HUES48 (cell line): Measurements from ENCODE around the gene APOB.

Source experiments
- H3K27ac ChIP-seq: one replicate; pipeline ENCODE4 v1.7.0; 2013; ENCODE audit warnings: low read depth, low read length, inconsistent platforms
- H3K27me3 ChIP-seq: 2 replicates; pipeline ENCODE4 v1.6.1; 2013; ENCODE audit warnings: mild to moderate bottlenecking, low read length; ENCODE audit not compliant: control insufficient read depth, insufficient read depth
- H3K36me3 ChIP-seq: 2 replicates; pipeline ENCODE4 v1.6.1; 2013; ENCODE audit warnings: low read length; ENCODE audit not compliant: control insufficient read depth, insufficient read depth
- H3K4me1 ChIP-seq: 2 replicates; pipeline ENCODE4 v1.6.1; 2013; ENCODE audit warnings: mild to moderate bottlenecking, low read length; ENCODE audit not compliant: control insufficient read depth, insufficient read depth
- H3K4me3 ChIP-seq: 2 replicates; pipeline ENCODE4 v1.5.1; 2013; ENCODE audit warnings: mild to moderate bottlenecking, low read depth, low read length
- H3K9ac ChIP-seq: 2 replicates; pipeline ENCODE4 v1.6.1; 2013; ENCODE audit warnings: mild to moderate bottlenecking, low read depth, low read length, moderate library complexity
- H3K9me3 ChIP-seq: 2 replicates; pipeline ENCODE4 v1.6.1; 2013; ENCODE audit warnings: low read length; ENCODE audit not compliant: control insufficient read depth, insufficient read depth

The APOB gene

GRCh38 chr2:20977520-20978180, 66.2 kb downstream of the APOB start:
- no peak overlapping the region for H3K4me3 ChIP-seq
- no peaks in the 10 kb centered on the region for H3K9me3 ChIP-seq
- no peaks in the 10 kb centered on the region for H3K4me1 ChIP-seq
- H3K36me3 ChIP-seq = no peaks in the 10 kb centered on the region
- no peak overlapping the region for H3K27ac ChIP-seq
- H3K9ac ChIP-seq = no peak overlapping the region
- H3K27me3 ChIP-seq = no peaks in the 10 kb centered on the region

DNA sequence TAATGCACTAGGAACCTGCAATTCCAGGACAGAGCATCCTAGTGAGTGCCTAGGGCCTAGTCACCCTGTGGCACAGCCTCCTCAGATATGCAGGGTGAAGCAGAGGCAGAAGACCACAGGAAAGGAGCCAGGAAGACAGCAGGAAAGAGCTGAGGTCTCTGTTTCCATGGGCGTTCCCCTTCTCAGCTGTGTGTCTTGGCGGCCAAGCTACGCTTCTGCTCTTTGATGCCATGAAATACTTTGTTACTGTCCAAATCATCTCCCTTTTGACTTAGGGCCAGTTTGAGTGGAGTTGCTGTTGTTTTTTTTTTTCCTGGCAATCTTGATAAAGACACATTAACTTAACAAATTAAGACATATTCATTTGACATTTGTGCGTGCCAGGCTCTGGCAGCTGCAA, 67.3 kb downstream of the APOB start:
- H3K27ac ChIP-seq = no peak overlapping the region
- no peaks in the 10 kb centered on the region for H3K36me3 ChIP-seq
- H3K9me3 ChIP-seq = no peaks in the 10 kb centered on the region
- H3K4me1 ChIP-seq = no peaks in the 10 kb centered on the region
- no peak overlapping the region for H3K9ac ChIP-seq
- H3K4me3 ChIP-seq = no peak overlapping the region
- no peaks in the 10 kb centered on the region for H3K27me3 ChIP-seq

- no peak overlapping the region for H3K9ac ChIP-seq
- H3K9me3 ChIP-seq = no peaks in the 10 kb centered on the region
- no peak overlapping the region for H3K27ac ChIP-seq
- no peaks in the 10 kb centered on the region for H3K27me3 ChIP-seq
- no peak overlapping the region for H3K4me3 ChIP-seq
- no peaks in the 10 kb centered on the region for H3K4me1 ChIP-seq
- no peaks in the 10 kb centered on the region for H3K36me3 ChIP-seq
These were observed 70.9 kb downstream of the APOB start for GRCh38 chr2:20972792-20973565.

GRCh38 chr2:20972110-20972509, 71.8 kb downstream of the APOB start:
- no peaks in the 10 kb centered on the region for H3K27me3 ChIP-seq
- H3K27ac ChIP-seq = no peak overlapping the region
- H3K9ac ChIP-seq = no peak overlapping the region
- no peak overlapping the region for H3K4me3 ChIP-seq
- H3K9me3 ChIP-seq = no peaks in the 10 kb centered on the region
- H3K36me3 ChIP-seq = no peaks in the 10 kb centered on the region
- H3K4me1 ChIP-seq = no peaks in the 10 kb centered on the region

- no peaks in the 10 kb centered on the region for H3K4me1 ChIP-seq
- H3K4me3 ChIP-seq = no peak overlapping the region
- no peaks in the 10 kb centered on the region for H3K9me3 ChIP-seq
- no peaks in the 10 kb centered on the region for H3K27me3 ChIP-seq
- no peaks in the 10 kb centered on the region for H3K36me3 ChIP-seq
- H3K27ac ChIP-seq = no peak overlapping the region
- no peak overlapping the region for H3K9ac ChIP-seq
These were observed 73.8 kb downstream of the APOB start for GRCh38 chr2:20970068-20970467.

GRCh38 chr2:20966061-20966595, 77.7 kb downstream of the APOB start:
- H3K4me1 ChIP-seq = no peaks in the 10 kb centered on the region
- H3K27me3 ChIP-seq = peaks cover 2% of the 10 kb centered on the region; the same call in 1 of the 2 replicates
- H3K27ac ChIP-seq = no peak overlapping the region
- H3K36me3 ChIP-seq = no peaks in the 10 kb centered on the region
- H3K9ac ChIP-seq = no peak overlapping the region
- H3K9me3 ChIP-seq = no peaks in the 10 kb centered on the region
- H3K4me3 ChIP-seq = no peak overlapping the region

GRCh38 chr2:20965221-20965620, 78.7 kb downstream of the APOB start:
- Histone ChIP-seq H3K36me3 (no peaks in the 10 kb centered on the region), H3K4me3 (no peak overlapping the region), H3K9ac (no peak overlapping the region), H3K4me1 (no peaks in the 10 kb centered on the region), H3K27me3 (peaks cover 2% of the 10 kb centered on the region; the same call in 1 of the 2 replicates), H3K9me3 (no peaks in the 10 kb centered on the region), H3K27ac (no peak overlapping the region)

DNA sequence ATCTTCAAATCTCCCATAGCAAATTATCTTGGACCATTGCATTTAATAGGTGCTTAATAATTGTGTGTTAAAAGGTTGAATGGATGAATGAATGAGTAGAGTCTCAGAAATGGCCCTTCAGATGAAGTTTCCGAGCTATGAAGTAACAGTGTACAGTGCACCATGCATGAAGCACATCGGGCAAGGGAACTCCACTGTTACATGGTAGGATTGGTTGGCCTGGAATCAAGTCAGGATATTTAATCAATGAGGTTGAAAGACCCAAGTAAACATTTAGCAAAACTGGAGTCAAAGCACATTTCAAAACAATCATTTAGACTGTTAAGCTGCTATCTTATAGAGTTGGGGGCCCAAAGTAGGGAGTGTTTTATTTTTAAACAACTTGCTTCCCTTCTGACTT, 80.0 kb downstream of the APOB start:
- H3K9me3 ChIP-seq = no peaks in the 10 kb centered on the region
- H3K9ac ChIP-seq = no peak overlapping the region
- H3K4me3 ChIP-seq = no peak overlapping the region
- H3K27ac ChIP-seq = no peak overlapping the region
- H3K4me1 ChIP-seq = no peaks in the 10 kb centered on the region
- peaks cover 2% of the 10 kb centered on the region; the same call in 1 of the 2 replicates for H3K27me3 ChIP-seq
- H3K36me3 ChIP-seq = no peaks in the 10 kb centered on the region

- H3K9ac ChIP-seq = no peak overlapping the region
- H3K27me3 ChIP-seq = peaks cover 2% of the 10 kb centered on the region; the same call in 1 of the 2 replicates
- no peak overlapping the region for H3K27ac ChIP-seq
- H3K4me3 ChIP-seq = no peak overlapping the region
- no peaks in the 10 kb centered on the region for H3K9me3 ChIP-seq
- H3K36me3 ChIP-seq = no peaks in the 10 kb centered on the region
- no peaks in the 10 kb centered on the region for H3K4me1 ChIP-seq
These were observed 80.8 kb downstream of the APOB start for GRCh38 chr2:20962939-20963557.

- Histone ChIP-seq H3K9me3 (no peaks in the 10 kb centered on the region), H3K36me3 (no peaks in the 10 kb centered on the region), H3K9ac (no peak overlapping the region), H3K4me1 (no peaks in the 10 kb centered on the region), H3K27me3 (peaks cover 2% of the 10 kb centered on the region; the same call in 1 of the 2 replicates), H3K27ac (no peak overlapping the region), H3K4me3 (no peak overlapping the region)
These were observed 82.0 kb downstream of the APOB start for GRCh38 chr2:20961858-20962257.

DNA sequence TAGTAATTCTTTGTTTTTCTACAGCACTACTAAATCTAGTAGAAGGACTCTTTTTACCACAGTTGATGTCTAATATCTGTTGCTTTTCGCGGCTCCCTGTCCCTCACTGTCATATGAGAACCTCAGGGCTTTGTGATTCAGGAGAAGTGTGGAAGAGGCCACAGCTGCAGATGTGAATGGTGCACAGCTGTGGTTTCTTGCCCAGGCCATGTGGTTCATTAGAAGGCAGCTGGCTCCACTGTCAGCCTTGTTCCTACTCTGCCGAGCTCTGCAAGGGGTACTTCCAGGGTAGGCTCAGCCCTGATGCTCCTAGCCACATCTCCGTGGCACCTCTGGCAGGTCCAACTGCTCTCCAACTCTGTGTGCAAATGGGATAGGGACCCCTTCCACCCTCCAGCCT, 83.9 kb downstream of the APOB start:
- Histone ChIP-seq H3K27me3 (peaks cover 2% of the 10 kb centered on the region; the same call in 1 of the 2 replicates), H3K9ac (no peak overlapping the region), H3K4me1 (no peaks in the 10 kb centered on the region)

More for the DNA sequence above, 83.9 kb downstream of the APOB start:
- Histone ChIP-seq H3K4me3 (no peak overlapping the region), H3K9me3 (no peaks in the 10 kb centered on the region), H3K36me3 (no peaks in the 10 kb centered on the region), H3K27ac (no peak overlapping the region)
